HL-60 (cell line): ENCODE results near the gene CLCA1.

Source experiments
- GABPA ChIP-seq: IDR thresholded peaks from 2 replicates; pipeline ENCODE4 v1.6.1; 2012; ENCODE audit warnings: low read depth
- POLR2AphosphoS5 ChIP-seq: IDR thresholded peaks from 2 replicates; pipeline ENCODE4 v1.6.1; 2012; ENCODE audit warnings: low read depth
- REST ChIP-seq: IDR thresholded peaks from 2 replicates; pipeline ENCODE4 v1.6.1; 2012; ENCODE audit warnings: low read depth; ENCODE audit not compliant: insufficient replicate concordance
- SPI1 ChIP-seq: IDR thresholded peaks from 2 replicates; pipeline ENCODE4 v1.6.1; 2012; ENCODE audit warnings: low read depth, mild to moderate bottlenecking, borderline replicate concordance
- TF ChIP-seq, protein P1 (sequence below): IDR thresholded peaks from one replicate; pipeline ENCODE4 v1.5.1; 2011; ENCODE audit warnings: low read length, control low read depth, inconsistent platforms; ENCODE audit not compliant: insufficient read depth

GRCh38 chr1:86472767-86473166, 4.0 kb downstream of the CLCA1 start:
- TF ChIP-seq, protein P1, sequence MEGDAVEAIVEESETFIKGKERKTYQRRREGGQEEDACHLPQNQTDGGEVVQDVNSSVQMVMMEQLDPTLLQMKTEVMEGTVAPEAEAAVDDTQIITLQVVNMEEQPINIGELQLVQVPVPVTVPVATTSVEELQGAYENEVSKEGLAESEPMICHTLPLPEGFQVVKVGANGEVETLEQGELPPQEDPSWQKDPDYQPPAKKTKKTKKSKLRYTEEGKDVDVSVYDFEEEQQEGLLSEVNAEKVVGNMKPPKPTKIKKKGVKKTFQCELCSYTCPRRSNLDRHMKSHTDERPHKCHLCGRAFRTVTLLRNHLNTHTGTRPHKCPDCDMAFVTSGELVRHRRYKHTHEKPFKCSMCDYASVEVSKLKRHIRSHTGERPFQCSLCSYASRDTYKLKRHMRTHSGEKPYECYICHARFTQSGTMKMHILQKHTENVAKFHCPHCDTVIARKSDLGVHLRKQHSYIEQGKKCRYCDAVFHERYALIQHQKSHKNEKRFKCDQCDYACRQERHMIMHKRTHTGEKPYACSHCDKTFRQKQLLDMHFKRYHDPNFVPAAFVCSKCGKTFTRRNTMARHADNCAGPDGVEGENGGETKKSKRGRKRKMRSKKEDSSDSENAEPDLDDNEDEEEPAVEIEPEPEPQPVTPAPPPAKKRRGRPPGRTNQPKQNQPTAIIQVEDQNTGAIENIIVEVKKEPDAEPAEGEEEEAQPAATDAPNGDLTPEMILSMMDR = no peak
- TF ChIP-seq POLR2AphosphoS5 (no peak), REST (no peak), SPI1 (no peak), GABPA (no peak)
